IPS-NIHi7 (cell line): ENCODE results near the gene VIM.
"Not testable (repeated sequence)": the region's sequence is repeated elsewhere in the genome, so short reads cannot be mapped to it uniquely, and the experiment has no call there.

Experiments used
- DNase-seq: peaks from one replicate; pipeline ENCODE4 v3.0.0; 2012; ENCODE audit warnings: mixed read lengths; ENCODE audit errors: extremely low spot score

VIM gene

DNA sequence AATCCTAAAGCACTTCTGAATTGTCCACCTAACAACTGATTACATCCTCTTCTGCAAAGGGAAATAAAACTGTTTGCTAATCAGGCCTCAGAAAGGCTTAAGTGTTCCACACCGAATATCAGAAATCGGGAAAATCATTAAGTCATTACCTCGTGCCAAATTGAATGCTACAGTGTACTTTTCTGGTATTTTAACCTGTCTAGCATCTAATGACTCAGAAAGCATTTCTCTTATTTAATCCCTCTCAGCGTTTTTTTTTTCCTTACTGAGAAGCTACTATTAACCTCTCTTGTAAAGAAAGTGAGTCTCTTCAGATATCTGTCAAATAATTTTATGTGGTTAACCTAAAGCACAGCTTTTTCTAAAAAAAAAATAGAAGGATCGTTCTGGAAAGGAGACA, 28.6 kb downstream of the VIM start:
- DNase-seq: no peak

DNA sequence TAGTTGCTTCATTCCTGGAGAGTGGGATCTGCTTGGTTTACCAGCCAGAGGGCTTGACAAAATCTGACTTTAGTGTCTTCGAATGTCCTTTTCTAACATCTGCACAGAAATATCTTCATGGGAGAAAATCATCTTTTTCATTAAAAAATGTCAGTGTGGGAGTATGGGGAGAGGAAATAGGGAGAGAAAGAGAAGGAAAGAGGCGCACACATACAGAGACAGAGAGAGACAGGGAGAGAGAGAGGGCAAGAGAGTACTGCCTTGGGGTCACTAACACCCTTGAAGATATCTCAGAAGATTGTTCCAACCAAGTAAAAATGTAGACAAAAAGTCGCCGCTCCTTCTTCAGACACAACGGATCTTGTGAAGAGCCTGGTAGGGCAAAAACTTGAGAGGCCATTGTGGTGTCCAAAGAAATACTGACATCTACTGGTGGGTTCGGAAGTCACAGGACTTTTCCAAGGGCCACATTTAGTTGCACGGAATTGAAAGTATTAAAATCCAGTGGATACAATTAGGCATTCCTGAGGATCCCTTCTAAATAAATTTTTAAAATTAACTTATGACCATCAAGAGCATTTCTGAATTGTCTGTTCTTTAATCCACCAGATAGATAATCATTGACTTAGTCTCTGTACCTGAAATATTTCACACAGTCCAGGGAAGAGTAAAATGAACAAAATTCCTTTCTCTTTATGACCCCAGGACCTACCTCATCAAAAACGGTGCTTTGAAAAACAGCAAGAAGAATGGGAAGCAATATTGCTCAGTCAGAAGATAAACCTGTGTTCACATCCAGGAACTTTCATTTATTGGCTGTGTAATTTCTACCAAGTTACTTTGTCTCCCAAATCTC, 29.7 kb downstream of the VIM start:
- DNase-seq: peak; percentile 75

DNA sequence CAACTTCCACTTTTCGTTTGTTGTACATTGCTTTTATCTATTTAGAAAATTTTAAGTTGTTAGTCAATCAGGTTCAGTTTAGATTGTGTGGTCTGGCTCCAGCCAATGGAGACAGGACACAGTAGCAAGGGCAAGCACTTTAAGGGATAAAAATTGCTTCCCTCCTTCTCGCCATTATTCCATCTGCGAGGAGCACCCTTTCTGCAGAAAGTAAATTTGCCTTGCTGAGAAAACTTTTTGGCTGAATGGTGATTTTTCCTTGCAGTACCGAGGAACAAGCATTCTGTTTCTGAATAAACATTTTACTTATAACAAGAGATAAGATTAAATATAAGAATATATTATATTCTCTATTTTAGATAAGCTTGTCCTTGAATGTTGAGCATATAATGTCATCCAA, 34.5 kb downstream of the VIM start:
- no peak for DNase-seq

DNA sequence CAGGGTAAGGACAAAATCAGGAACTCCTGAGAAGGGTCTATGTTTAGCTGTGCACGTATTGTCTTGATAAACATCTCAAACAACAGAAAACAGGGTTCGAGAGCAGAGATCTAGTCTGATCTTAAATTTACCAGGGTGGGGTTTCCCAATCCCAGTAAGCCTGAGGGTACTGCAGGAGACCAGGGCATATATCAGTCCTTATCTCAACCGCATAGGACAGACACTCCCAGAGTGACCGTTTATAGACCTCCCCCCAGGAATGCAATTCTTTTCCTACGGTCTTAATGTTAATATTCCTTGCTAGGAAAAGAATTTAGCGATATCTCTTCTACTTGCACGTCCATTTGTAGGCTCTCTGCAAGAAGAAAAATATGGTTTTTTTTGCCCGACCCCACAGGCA, 35.5 kb downstream of the VIM start:
- no peak for DNase-seq

DNA sequence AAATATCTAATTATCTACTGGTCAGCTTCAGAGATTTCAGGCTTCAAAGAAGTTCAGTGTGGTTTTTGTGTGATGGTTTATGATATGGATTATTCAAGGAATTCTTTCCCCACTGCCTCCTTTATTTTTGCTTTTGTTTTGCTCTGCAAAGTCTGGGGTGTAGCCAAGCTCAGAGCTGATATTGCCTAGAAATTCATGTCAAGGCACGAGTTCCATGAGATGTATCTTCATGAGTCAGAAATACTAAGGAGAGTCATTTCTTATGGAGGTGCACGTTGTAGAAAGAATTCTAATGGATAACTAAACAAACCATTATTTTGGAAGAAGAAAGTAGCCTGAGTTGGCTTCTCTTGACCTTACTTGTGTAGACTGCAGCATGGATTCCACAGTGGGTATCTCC, 37.4 kb downstream of the VIM start:
- DNase-seq: no peak

DNA sequence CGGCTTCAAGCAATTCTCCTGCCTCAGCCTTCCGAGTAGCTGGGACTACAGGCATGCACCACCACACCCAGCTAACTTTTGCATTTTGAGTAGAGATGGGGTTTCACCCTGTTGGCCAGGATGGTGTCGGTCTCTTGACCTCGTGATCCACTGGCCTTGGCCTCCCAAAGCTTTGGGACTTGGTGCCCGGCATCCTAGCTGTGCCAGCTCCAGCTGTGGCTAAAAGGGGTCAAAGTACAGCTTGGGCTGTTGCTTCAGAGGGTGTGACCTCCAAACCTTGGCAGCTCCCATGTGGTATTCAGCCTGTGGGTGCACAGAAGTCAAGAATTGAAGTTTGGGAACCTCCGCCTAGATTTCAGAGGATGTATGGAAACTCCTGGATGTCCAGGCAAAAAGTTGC, 38.5 kb downstream of the VIM start:
- DNase-seq: not testable (repeated sequence)

DNA sequence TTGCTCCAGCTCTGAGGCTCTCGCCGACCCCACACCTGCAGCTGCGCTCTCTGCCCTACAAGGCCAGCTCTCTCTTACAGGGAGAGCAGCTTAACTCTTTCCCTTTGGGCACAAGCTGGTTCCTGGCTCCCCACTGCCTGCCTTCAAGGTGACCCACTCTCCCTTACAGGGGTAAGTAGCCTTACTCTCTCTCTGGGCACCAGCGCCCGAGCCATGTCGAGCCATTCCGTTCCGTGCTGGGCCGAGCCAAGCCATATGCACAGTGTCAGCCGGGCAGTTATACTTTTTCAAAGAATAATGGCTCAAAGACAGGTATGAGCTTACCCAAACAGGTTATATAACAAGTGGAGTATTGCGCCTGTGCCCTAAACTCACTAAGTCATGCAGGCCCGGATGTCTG, 44.6 kb downstream of the VIM start:
- DNase-seq: no peak

DNA sequence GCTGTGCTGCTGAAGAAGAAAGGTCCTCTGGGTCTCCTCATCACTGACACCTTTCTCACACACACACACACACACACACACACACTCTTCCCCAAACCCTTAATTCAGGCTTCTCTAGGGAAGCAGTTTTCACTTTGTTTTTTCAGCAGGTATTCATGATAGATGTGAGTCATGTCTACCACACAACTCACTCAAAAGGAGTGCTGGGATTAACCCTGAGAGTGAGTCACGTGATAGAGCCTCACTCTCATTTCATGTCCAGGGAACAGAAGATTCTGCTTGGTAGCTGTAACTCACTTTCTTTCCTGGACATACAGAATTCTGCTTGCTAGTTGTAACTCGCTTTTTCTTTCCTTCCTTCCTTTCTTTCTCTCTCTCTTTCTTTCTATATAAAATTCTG, 45.4 kb downstream of the VIM start:
- no peak for DNase-seq

DNA sequence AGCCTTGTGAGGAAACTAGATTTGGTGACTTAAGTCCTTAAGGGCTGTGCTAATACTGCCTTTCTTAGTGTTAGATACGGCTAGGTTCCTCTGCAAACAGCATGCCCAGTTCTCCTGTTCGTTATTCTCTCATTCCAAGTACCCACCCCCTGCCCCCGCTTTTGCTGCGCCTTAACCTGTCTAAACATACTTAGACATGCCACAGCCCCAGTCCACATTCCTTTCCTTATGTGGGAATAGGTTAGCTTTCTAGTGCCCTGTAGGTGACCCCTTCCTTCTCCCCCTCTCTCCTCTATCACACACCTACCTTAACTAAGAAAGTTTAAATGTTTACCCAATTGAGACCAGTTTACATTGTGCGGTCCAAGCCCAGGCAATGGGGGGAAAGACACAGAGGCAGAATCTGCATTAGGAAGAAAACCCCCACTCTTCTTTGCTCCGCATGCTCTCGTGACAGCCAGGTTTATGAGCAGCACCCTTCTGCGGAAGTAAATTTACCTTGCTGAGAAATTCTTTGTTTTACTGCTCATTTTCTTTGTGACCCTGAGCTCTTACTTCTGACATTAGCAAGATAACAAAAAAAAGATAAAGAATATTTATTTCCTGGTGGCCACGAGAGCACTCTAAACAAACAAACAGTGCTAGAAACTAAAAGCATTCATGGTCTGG, 48.8 kb downstream of the VIM start:
- DNase-seq: no peak

DNA sequence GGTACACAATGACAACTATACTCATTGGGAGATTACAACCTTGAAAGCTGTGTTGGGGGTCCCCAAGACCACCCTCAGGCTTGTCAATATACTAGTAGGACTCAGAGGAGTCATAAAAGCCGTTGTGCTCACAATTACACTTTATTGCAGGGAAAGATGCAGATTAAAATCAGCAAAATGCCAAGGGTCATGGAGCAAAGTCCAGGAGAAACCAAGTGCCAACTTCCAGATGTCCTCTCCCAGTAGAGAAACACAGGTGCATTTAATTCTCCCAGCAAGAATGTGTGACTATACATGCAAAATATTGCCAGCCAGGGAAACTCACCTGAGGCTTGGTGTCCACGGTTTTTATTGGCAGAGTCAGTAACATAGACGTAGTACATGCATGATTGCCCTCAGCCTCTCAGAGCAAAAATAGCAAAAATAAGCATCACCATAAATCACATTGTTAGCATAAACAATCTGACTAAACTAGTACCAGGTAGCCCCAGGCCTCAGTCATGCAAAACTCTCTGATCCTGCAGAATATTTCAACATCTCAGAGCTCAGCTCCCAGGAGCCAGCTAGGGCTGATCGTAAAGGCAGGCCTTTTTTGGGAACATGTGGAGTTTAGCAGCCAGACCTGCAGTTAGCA, 50.7 kb downstream of the VIM start:
- DNase-seq: no peak

DNA sequence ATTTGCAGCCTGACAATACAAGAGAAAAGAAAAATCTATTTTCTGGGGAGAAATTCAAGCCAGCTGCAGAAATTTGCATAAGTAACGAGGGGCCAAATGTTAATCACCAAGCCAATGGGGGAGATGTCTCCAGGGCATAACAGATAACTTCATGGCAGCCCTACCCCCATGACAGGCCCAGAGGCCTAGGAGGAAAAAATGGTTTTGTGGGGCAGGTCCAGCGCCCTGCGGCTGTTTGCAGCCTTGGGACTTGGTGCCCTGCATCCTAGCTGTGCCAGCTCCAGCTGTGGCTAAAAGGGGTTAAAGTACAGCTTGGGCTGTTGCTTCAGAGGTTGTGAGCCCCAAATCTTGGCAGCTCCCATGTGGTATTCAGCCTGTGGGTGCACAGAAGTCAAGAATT, 54.3 kb downstream of the VIM start:
- no peak for DNase-seq

DNA sequence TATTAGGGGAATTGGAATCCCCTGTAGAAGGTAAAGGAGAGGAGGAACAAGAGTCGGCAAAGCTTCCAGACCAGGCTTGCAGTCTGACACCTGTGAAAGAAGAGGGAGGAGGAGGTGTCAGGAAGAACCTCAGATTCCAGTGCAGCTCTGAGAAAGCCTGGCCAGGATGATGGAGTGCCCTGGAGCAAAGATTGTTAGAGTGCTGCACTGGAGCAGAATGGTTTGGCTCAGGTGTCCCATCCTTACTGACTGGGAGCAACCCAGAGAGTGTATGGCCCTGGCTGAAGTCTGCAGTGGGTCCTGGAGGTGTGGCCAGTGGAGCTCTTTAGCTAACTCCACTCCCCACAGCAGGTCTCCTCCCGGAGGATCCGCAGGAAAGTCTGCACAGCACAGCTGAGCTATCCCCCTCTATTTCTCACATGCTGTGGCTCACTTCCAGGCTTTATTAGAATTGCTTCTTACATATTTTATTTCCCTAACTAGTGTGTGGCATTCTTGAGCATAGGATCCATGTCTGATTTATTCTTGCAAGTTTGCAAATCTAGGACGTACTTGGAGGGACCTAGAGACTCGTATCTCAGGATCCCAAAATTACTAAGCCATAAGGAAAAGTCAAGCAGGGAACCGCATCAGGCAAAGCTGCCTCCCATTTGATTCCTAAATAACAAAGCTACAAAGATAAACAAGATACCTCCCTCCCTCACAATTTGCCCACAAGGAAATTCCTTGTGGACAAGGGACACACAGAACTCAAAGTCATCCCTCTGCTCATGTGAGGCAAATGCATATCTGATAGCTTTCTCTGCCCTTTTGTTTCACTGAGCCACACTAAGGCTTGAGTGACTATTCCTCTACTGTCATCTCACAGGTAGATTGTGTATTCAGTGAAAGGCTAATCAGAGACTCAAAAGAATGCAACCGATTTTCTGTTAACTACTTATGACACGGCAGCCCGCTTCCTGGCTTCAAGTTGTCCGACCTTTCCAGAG, 58.8 kb downstream of the VIM start:
- DNase-seq: peak; percentile 12
